HG02642 (cell line): ENCODE results near the gene SMS.

ENCODE experiments used
- ATAC-seq: cut with Tn5 transposase; IDR thresholded peaks from one replicate; pipeline ENCODE4 v1.9.1; 2021; ENCODE audit warnings: mild to moderate bottlenecking; ENCODE audit not compliant: unreplicated experiment, poor library complexity

The SMS gene

GRCh38 chrX:21940356-21940829 is at the start of gene SMS:
Gene SMS (plus strand): TSS chrX:21940709. CDS start chrX:21940825, 116 bp downstream.
- peak; percentile 78 for ATAC-seq

DNA sequence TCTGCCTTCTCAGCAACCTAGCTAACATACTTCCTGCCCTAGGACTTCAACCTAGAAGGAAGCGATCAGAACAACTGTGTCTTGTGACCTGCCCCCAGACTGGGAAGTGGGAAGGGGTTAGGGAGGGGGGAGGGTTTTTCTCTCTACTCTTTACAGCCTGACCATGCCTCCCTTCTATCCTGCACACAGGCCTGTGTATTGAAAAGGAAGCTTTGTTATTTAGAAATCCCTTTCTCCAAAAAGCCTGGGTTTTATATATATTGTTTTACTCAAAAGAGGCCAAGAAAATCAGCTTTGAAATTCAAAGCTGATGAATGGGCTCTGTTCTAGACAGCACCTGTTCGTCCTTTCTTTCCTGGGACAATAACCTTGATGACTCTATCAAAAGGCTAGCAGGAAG is 35.2 kb upstream of the SMS start:
- no peak for ATAC-seq

GRCh38 chrX:21905953-21906352 is 34.6 kb upstream of the SMS start:
- ATAC-seq, result no peak

- ATAC-seq, result no peak
Measured at GRCh38 chrX:21907260-21907659, 33.2 kb upstream of the SMS start.

- ATAC-seq, result no peak
Measured at GRCh38 chrX:21911481-21911880, 29.0 kb upstream of the SMS start.

DNA sequence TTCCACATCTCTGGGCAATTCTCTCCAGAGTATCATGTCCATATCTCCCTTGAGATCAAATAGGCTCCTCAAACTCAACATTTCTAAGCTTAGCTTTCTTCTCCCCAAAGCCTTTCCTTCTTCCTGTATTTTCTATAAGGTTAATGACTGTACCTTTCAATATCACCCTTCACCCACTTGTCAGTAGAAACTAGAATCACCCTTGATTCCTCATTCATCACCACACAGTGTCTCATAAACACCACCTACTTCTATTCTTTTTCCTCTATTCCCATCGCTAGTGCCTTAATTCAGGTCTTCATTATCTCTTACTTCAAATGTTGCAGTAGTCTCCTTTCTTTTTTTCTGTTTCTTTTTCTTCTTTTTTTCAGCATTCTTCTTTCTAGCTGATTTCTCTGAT is 28.3 kb upstream of the SMS start:
- ATAC-seq, result no peak

DNA sequence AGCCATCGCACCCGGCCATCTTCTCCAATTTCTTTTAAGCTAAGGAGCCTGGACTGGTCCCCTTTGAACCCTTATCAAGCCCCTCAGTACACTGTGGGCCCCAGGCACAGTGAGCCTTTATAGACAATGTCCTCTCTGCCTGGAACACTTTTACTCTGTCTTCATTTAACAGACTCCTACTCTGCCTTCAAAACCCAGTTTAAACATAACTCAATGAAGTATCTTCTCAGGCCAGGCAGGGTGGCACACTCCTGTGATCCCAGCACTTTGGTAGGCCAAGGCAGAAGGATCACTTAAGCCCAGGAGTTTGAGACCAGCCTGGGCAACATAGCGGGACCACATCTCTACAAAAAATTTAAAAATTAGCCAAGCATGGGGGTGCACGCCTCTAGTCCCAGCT is 27.5 kb upstream of the SMS start:
- ATAC-seq, result no peak

DNA sequence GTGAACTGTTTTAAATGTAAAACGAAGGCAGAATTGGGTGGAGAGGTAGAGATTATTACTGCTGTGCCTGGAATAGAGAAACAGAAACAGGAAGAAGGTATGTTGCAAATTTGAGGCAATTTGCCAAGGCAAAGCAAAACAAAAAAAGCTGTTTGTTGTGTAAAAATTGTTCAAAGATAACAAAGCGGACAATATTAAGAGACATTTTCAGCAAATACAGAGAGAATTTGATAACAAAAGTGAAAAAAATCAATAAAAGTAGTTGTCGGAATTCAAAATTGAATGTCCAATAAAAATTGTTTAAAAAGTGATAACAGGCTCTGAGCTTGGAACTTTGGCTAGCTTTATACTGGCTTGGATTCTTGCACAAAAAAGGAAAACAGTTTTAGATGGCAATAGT is 14.4 kb upstream of the SMS start:
- ATAC-seq, result no peak

- ATAC-seq, result no peak
Measured at GRCh38 chrX:21926527-21927278, 13.8 kb upstream of the SMS start.

DNA sequence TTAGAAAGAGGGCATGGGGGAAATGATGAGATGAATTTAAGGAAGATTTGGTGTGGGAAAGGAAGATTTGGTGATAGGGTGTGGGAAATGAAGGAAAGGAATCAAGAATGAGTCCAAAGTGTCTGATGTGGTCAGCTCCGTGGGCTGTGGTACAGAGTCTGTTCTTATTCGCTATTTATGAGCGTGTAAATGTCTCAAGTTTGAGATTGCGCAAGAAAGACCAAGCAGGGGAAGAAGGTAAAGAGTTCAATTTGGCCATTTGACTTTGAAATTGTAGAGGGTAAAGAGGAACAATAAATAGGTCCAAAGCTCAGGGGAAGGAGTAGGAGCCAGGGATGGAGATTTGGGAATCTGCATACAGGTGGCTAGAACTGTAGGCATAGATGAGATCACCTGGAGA is 11.3 kb upstream of the SMS start:
- no peak for ATAC-seq

- ATAC-seq, result no peak
Measured at GRCh38 chrX:21930986-21931385, 9.5 kb upstream of the SMS start.

DNA sequence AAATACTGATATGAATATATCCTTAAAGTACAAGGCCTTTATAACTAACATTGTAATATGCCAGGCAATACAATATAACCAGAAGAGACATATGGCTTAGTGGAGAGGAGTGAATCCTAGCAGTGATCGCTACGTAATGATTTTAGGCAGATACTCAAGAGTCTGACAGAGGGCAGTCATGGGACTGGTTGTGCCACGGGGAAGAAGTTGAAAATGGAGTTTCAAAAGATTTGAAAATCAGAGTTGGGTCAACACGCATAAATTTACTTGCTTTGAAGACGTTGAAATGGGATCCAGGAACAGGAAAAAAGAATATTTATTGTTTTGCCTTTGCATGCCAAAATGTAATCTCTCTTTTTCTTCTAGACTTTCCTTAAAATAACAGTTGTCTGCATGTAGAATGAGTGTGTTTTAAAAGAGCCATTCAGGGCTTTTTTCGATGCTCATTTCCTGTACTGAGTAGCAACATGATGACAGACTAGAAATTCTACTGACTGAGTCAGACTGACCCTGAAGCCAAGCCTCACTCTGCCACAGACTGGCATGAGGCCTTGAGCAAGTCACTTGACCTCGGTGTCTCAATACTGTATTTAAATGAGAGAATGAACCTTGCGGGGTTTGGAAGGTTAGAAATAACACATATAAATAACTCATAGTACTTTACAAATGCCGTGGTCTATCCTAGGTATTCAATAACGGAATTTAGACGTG is 8.1 kb upstream of the SMS start:
- no peak for ATAC-seq

DNA sequence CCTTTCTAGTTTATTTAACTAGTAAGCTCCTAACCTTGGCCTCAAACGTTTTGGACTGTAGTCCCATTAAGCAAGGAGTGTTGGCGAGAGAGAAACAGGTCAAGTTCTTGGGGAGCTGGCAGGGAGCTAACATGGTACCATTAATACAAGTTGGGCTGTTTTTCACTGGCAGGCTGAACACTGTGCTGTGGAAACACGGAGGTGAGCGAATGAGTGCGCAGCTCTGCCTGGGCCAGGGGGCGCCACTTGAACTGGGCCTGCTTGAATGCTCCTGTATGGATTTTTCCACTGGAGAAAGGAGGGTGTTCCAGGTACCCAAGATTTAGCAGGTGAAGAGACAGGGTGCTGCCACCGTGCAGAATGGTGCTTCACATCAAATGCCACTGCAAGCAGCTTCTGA is 7.4 kb upstream of the SMS start:
- no peak for ATAC-seq

DNA sequence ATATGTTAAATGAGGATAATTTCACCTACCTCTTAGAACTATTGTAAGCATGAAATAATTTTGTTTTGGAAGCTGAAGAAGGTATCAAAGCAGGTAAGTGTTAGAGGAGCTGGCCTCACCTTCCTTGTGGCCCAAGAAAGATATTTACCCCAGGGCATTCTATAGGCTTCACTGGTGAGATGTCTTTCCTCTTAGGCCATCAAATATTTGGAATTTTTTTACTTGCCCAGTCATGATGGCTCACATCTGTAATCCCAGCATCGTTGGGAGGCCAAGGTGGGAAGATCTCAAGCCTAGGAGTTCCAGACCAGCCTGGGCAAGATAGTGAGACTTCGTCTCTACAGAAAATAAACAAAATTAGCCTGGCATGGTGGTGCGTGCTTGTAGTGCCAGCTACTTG is 6.1 kb upstream of the SMS start:
- ATAC-seq, result no peak

GRCh38 chrX:21939906-21940305 is 603 bp upstream of the SMS start:
- ATAC-seq, result no peak

- ATAC-seq, result no peak
Measured at GRCh38 chrX:21943460-21944135, 3.1 kb downstream of the SMS start.

DNA sequence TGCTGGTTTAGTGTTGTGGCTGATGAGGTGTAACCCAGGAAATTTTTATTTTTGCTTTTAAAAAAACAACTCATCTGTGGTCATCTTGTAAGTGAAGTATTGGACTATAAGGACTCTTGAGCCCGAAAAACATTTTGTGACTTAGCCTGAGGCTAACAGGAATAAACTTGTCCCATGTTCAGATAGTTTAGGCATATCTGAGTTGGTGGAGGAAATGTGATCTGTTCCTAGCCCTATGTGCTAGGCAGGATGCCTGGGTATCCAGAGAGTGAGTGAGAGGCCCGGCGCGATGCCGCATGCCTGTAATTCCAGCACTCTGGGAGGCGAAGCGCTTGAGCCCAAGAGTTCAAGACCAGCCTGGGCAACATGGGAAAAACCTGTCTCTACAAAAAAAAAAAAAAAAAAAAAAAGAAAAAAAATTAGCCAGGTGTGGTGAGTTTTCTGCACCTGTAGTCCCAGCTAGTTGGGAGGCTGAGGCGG is 3.7 kb downstream of the SMS start:
- ATAC-seq, result no peak

DNA sequence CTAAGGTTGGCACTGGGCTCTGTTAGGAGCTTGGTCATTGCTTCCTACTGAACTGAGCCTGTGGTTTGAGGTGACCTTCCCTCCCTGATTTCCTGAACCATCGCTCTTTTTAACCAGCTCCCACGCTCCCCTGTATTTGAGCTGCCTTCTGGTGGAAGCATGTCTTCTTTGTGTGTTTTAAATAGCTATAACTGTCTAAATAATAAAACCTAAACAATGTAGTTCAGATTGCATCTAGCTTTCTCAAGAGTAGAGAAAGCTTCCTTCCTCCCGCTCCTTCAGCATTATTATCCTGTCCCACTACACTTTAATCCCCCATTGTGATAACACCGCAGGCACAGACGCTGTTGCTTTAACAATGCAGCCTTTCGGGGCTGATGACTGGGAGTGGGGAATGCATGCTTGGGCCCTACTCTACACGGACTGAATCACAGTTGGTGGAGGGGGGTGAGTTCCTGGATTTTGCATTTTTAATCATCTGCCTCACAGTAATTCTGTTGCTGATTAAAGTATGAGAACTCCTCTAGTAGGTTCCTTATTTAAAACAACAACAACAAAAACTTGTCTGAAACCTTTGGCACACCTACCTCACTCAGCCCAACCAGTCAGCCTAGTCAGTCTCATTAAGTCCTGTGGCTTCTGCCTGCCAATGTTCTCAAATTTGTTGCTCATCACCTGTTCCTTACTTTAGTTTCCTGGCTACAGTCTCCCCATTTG is 6.6 kb downstream of the SMS start:
- no peak for ATAC-seq

DNA sequence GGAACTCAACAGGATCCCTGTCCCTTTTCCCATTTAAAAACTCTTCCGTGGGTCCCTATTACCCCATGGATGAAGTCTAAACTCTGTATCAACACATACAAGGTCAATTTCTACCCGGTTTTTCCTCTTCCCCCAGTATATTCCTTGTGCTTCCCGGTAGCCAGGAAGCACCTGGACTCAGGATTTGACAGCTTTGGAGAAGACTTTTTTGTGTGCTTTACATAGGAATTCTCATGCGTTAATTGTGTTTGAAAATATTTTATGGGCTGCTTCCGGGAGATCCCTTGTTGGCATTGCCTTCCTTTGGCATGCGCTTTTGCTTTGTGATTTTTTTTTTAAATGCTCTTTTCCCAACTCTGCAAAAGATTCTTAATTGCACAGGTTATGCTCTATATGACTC is 7.2 kb downstream of the SMS start:
- ATAC-seq, result no peak

DNA sequence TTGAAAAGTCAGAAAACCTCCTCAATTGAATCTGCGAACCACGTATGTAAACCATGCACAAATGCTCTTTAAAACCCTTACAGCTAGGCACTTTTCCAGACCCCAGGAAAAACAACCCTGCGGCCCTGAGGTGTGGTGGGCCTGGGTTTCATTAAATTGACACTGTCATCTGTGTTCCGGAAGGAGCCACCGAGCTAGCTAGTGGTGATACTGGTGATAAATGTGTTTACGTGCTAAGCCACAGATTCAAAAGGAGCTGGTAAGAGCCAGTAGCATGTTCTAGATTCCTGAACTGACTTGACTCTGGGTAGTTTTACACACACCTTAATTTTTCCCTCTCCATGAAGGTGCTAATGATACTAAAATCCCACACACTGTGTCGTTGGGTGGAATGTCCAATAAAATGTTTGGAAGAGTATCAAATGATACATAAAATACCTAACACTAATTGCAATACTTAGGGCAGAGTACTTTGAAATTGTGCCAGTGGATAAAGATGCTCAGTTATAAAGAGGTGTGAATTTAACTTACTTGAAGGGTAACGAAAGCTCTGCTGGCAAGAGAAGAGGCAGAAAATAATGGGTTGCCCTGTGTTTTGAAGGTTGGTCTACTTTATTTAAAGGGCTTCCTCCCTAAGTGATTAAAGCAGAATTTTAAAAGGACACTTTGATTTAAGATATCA is 8.5 kb downstream of the SMS start:
- no peak for ATAC-seq
